AG10803 (cell line): ENCODE data around the gene RALGPS2.

Experiments used
- DNase-seq: peaks from one replicate; pipeline ENCODE4 v3.0.0; 2010; ENCODE audit warnings: low read depth
- H3K4me3 ChIP-seq: 2 replicates; pipeline ENCODE4 v1.5.1; 2011; ENCODE audit warnings: mild to moderate bottlenecking, low read length, control low read depth
- CTCF ChIP-seq: conservative IDR thresholded peaks from 2 replicates; pipeline ENCODE4 v1.5.1; 2011; ENCODE audit warnings: mild to moderate bottlenecking, low read length, control low read depth, inconsistent platforms

Gene RALGPS2

GRCh38 chr1:178724728-178725465 is at the start of gene RALGPS2:
Gene RALGPS2 (plus strand): TSS chr1:178725244. CDS start chr1:178776765, 51,521 bp downstream.
- DNase-seq: peak; percentile 72
- H3K4me3 ChIP-seq: peak within 1 kb of the TSS; percentile 76
- no peak for TF ChIP-seq CTCF

GRCh38 chr1:178679237-178679636 is 45.8 kb upstream of the RALGPS2 start:
- TF ChIP-seq CTCF: no peak
- H3K4me3 ChIP-seq: no peak overlapping the region
- no peak for DNase-seq

- no peak overlapping the region for H3K4me3 ChIP-seq
- TF ChIP-seq CTCF: no peak
- DNase-seq: no peak
Measured at GRCh38 chr1:178682429-178682828, 42.6 kb upstream of the RALGPS2 start.

- TF ChIP-seq CTCF: no peak
- H3K4me3 ChIP-seq: no peak overlapping the region
Measured at GRCh38 chr1:178682886-178683285, 42.2 kb upstream of the RALGPS2 start.

GRCh38 chr1:178683291-178683690 is 41.8 kb upstream of the RALGPS2 start:
- H3K4me3 ChIP-seq: no peak overlapping the region
- no peak for DNase-seq
- no peak for TF ChIP-seq CTCF

More at GRCh38 chr1:178682886-178683285, 42.2 kb upstream of the RALGPS2 start:
- DNase-seq: no peak

GRCh38 chr1:178684111-178684510 is 40.9 kb upstream of the RALGPS2 start:
- H3K4me3 ChIP-seq: no peak overlapping the region
- DNase-seq: no peak
- no peak for TF ChIP-seq CTCF

GRCh38 chr1:178684542-178685000 is 40.5 kb upstream of the RALGPS2 start:
- TF ChIP-seq CTCF: no peak
- DNase-seq: peak; percentile 96
- no peak overlapping the region for H3K4me3 ChIP-seq
